GM12878 (cell line): ENCODE measurements around the gene SFN. TPM values are rescaled to one million over a fixed set of nuclear protein-coding genes. Genes with fewer than 3 reads are reported as not detected.

Experiments
- CREM ChIP-seq: IDR thresholded peaks from 2 replicates; pipeline ENCODE4 v1.6.1; 2014; ENCODE audit warnings: antibody characterized with exemption, low read depth
- E2F4 ChIP-seq: IDR thresholded peaks from 2 replicates; pipeline ENCODE4 v1.6.1; 2012; ENCODE audit warnings: low read depth, low read length, improper control_type of control experiment
- EED ChIP-seq: sonication (generic); IDR thresholded peaks from 2 replicates; pipeline ENCODE4 v1.6.1; 2016; ENCODE audit warnings: antibody characterized with exemption, low read depth
- EGR1 ChIP-seq, 2 experiments: IDR thresholded peaks; 1 replicate in 1 of 2; 2 replicates in 1 of 2; pipeline ENCODE4 v1.6.1; 2011 to 2012; ENCODE audit warnings: low read depth in 2 of 2, low read length in 2 of 2, borderline replicate concordance in 1 of 2, mild to moderate bottlenecking in 1 of 2, moderate library complexity in 1 of 2
- FOS ChIP-seq: IDR thresholded peaks from 3 replicates; pipeline ENCODE4 v1.6.1; 2011; ENCODE audit warnings: borderline replicate concordance; ENCODE audit not compliant: insufficient read length; ENCODE audit errors: extremely low read depth
- FOXM1 ChIP-seq: IDR thresholded peaks from 2 replicates; pipeline ENCODE4 v1.6.1; 2012; ENCODE audit warnings: low read depth, mild to moderate bottlenecking, inconsistent platforms, low read length, moderate library complexity
- IKZF2 ChIP-seq, 2 experiments: fragments of 450-650 bp; IDR thresholded peaks; 2 replicates each; pipeline ENCODE4 v1.6.1; 2017; ENCODE audit warnings: mild to moderate bottlenecking in 2 of 2, moderate library complexity in 2 of 2
- JUNB ChIP-seq: IDR thresholded peaks from 2 replicates; pipeline ENCODE4 v1.6.1; 2016; ENCODE audit warnings: antibody characterized with exemption, mild to moderate bottlenecking
- NFXL1 ChIP-seq: fragments of 450-650 bp; IDR thresholded peaks from 2 replicates; pipeline ENCODE4 v1.6.1; 2017; ENCODE audit warnings: antibody characterized with exemption, mild to moderate bottlenecking, borderline replicate concordance
- SIN3A ChIP-seq: IDR thresholded peaks from 2 replicates; pipeline ENCODE4 v1.6.1; 2012; ENCODE audit warnings: low read depth, low read length, improper control_type of control experiment
- SMARCA5 ChIP-seq: fragments of 450-650 bp; IDR thresholded peaks from 2 replicates; pipeline ENCODE4 v1.6.1; 2017; ENCODE audit warnings: mild to moderate bottlenecking
- SREBF2 ChIP-seq: IDR thresholded peaks from 2 replicates; pipeline ENCODE4 v1.6.1; 2012; ENCODE audit warnings: mild to moderate bottlenecking, low read length
- SRF ChIP-seq, 2 experiments: IDR thresholded peaks; 2 replicates each; pipeline ENCODE4 v1.6.1; 2011; ENCODE audit warnings: low read depth in 2 of 2, low read length in 2 of 2, mild to moderate bottlenecking in 1 of 2, moderate library complexity in 1 of 2
- STAT3 ChIP-seq: IDR thresholded peaks from 2 replicates; pipeline ENCODE4 v1.6.1; 2011; ENCODE audit warnings: low read depth, low read length, improper control_type of control experiment
- SUPT20H ChIP-seq: IDR thresholded peaks from 2 replicates; pipeline ENCODE4 v1.6.1; 2011; ENCODE audit warnings: low read depth, mild to moderate bottlenecking, low read length, moderate library complexity, borderline replicate concordance; ENCODE audit not compliant: control insufficient read depth
- TBL1XR1 ChIP-seq: IDR thresholded peaks from 2 replicates; pipeline ENCODE4 v1.6.1; 2012; ENCODE audit warnings: low read depth, low read length, improper control_type of control experiment
- USF1 ChIP-seq: IDR thresholded peaks from 2 replicates; pipeline ENCODE4 v1.6.1; 2011; ENCODE audit warnings: borderline replicate concordance, low read depth, mild to moderate bottlenecking, moderate library complexity, mixed read lengths, low read length; ENCODE audit not compliant: insufficient read depth; ENCODE audit errors: extremely low read length
- USF2 ChIP-seq: IDR thresholded peaks from 2 replicates; pipeline ENCODE4 v1.6.1; 2011; ENCODE audit warnings: low read depth, low read length, improper control_type of control experiment, borderline replicate concordance
- ZNF24 ChIP-seq: fragments of 450-650 bp; IDR thresholded peaks from 2 replicates; pipeline ENCODE4 v1.6.1; 2017; ENCODE audit warnings: antibody characterized with exemption, mild to moderate bottlenecking
- ZNF592 ChIP-seq: fragments of 450-650 bp; IDR thresholded peaks from 2 replicates; pipeline ENCODE4 v1.6.1; 2017; ENCODE audit warnings: mild to moderate bottlenecking, moderate library complexity
- ZZZ3 ChIP-seq: IDR thresholded peaks from 2 replicates; pipeline ENCODE4 v1.6.1; 2011; ENCODE audit warnings: low read depth; ENCODE audit not compliant: control insufficient read depth, insufficient read length
- polyA plus RNA-seq, 11 experiments: library from polyadenylated mRNA; depleted of rRNA in 4 of 11; unstranded in 6 of 11; stranded (reverse) in 5 of 11; fragments of >200 nt; fragmentation: Nextera tagmentation in 4 of 11; fragmentation: Illumina TruSeq in 1 of 11; extraction: Ambion mirVana in 4 of 11; extraction: Trizol in 1 of 11; gene quantifications; 1 replicate in 1 of 11; 2 replicates in 10 of 11; pipeline versions ENCODE4 v1.2.1 to v1.2.3, GENCODE V29; 2011 to 2016; ENCODE audit warnings: inconsistent platforms in 2 of 11, missing spikeins in 2 of 11, low read depth in 1 of 11
- total RNA-seq, 4 experiments: library from RNA; depleted of rRNA in 3 of 4; stranded (reverse); fragments of >200 nt in 3 of 4; fragmentation: Illumina TruSeq in 1 of 4; extraction: Trizol in 1 of 4; gene quantifications; 2 replicates each; pipeline versions ENCODE4 v1.2.1 to v1.2.3, GENCODE V29; 2013 to 2021

Gene SFN
- total and polyA plus RNA-seq, 10 of the 15 experiments (the other 5 are each of a cell fraction or from before 2014, with no cell fraction given): 0.19 to 2.9 (median 1.0) TPM

GRCh38 chr1:26838474-26839338 is 24.2 kb upstream of the SFN start (continued):
- 0 out of 2 replicates have a peak, but pooled peaks have one; percentile 26 for TF ChIP-seq STAT3
- 0 out of 2 replicates have a peak, but pooled peaks have one; percentile 74 for TF ChIP-seq SIN3A
- TF ChIP-seq JUNB: no peak
- TF ChIP-seq SRF (IDR thresholded peaks at IDR 0.05; ENCODE audit: low read depth in 2 of 2, low read length in 2 of 2): no peak
- TF ChIP-seq TBL1XR1: peak; percentile 90
- no peak for TF ChIP-seq USF1
- TF ChIP-seq NFXL1: no peak
- TF ChIP-seq USF2: no peak
- no peak for TF ChIP-seq SREBF2
- peak; percentile 73; the same call in 1 of the 2 replicates for TF ChIP-seq ZNF592
- TF ChIP-seq CREM: peak; percentile 83
- TF ChIP-seq SUPT20H: no peak
- TF ChIP-seq ZZZ3: no peak
- no peak for TF ChIP-seq EGR1 (IDR thresholded peaks at IDR 0.05; ENCODE audit: borderline replicate concordance in 1 of 2, low read depth in 2 of 2, low read length in 2 of 2)
- peak; percentile 72; the same call in 1 of the 2 replicates for TF ChIP-seq FOXM1
- TF ChIP-seq E2F4: no peak
- TF ChIP-seq EED: peak; percentile 95
- TF ChIP-seq ZNF24: no peak; the same call in 1 of the 2 replicates
- TF ChIP-seq FOS: no peak
- TF ChIP-seq SMARCA5: peak; percentile 86; the same call in 1 of the 2 replicates
- TF ChIP-seq IKZF2 (IDR thresholded peaks at IDR 0.05): peak; percentile 95 to 97
